GM23338 (cell line): ENCODE results near the gene UBALD2.

Source experiments
- CREB1 ChIP-seq: fragments of 250-450 bp; sonication (Bioruptor Pico); IDR thresholded peaks from 2 replicates; pipeline ENCODE4 v1.5.0; 2020; ENCODE audit warnings: low read depth, mild to moderate bottlenecking, moderate library complexity
- EZH2 ChIP-seq: fragments of 200-600 bp; sonication (generic); IDR thresholded peaks from one replicate; pipeline ENCODE4 v1.8.0; 2017; ENCODE audit warnings: antibody characterized with exemption, mild to moderate bottlenecking, low read depth; ENCODE audit not compliant: unreplicated experiment
- EZH2phosphoT487 ChIP-seq: fragments of 200-600 bp; sonication (generic); IDR thresholded peaks from one replicate; pipeline ENCODE4 v1.8.1; 2018; ENCODE audit warnings: antibody characterized with exemption; ENCODE audit not compliant: unreplicated experiment
- JUNB ChIP-seq: IDR thresholded peaks from one replicate; pipeline ENCODE4 v1.6.1; 2016; ENCODE audit warnings: antibody characterized with exemption; ENCODE audit not compliant: unreplicated experiment
- NANOG ChIP-seq: IDR thresholded peaks from 2 replicates; pipeline ENCODE4 v1.6.1; 2016; ENCODE audit warnings: antibody characterized with exemption, borderline replicate concordance
- POLR2AphosphoS5 ChIP-seq: IDR thresholded peaks from 2 replicates; pipeline ENCODE4 v1.6.1; 2016; ENCODE audit warnings: antibody characterized with exemption, low read depth
- REST ChIP-seq: IDR thresholded peaks from one replicate; pipeline ENCODE4 v1.6.1; 2018; ENCODE audit warnings: antibody characterized with exemption; ENCODE audit not compliant: unreplicated experiment
- STAT1 ChIP-seq: IDR thresholded peaks from one replicate; pipeline ENCODE4 v1.6.1; 2016; ENCODE audit warnings: antibody characterized with exemption; ENCODE audit not compliant: unreplicated experiment
- ZNF114 ChIP-seq: fragments of 250-450 bp; sonication (Bioruptor Pico); IDR thresholded peaks from 2 replicates; pipeline ENCODE4 v1.5.0; 2020; ENCODE audit warnings: mild to moderate bottlenecking, moderate library complexity
- ZNF331 ChIP-seq: fragments of 250-450 bp; sonication (Bioruptor Pico); IDR thresholded peaks from 2 replicates; pipeline ENCODE4 v1.5.0; 2020; ENCODE audit warnings: low read depth, mild to moderate bottlenecking, moderate library complexity
- TF ChIP-seq, protein P1 (sequence below), 2 experiments: fragments of 200-600 bp in 1 of 2; sonication (generic) in 1 of 2; conservative IDR thresholded peaks; 2 replicates each; pipeline versions ENCODE4 v1.5.1 to v1.6.1; 2016 to 2017; ENCODE audit warnings: antibody characterized with exemption in 2 of 2, low read depth in 2 of 2, mild to moderate bottlenecking in 2 of 2, moderate library complexity in 1 of 2
- TF ChIP-seq, protein P2 (sequence below): fragments of 250-450 bp; sonication (Bioruptor Pico); IDR thresholded peaks from 2 replicates; pipeline ENCODE4 v1.5.0; 2020; ENCODE audit warnings: mild to moderate bottlenecking, moderate library complexity

GRCh38 chr17:76272541-76273444, 7.6 kb downstream of the UBALD2 start:
- TF ChIP-seq EZH2 (no peak), JUNB (no peak), NANOG (no peak), POLR2AphosphoS5 (no peak), CREB1 (CRISPR knock-in tag) (no peak), REST (no peak), EZH2phosphoT487 (no peak), ZNF331 (no peak), ZNF114 (no peak), STAT1 (no peak)
- TF ChIP-seq, protein P1, sequence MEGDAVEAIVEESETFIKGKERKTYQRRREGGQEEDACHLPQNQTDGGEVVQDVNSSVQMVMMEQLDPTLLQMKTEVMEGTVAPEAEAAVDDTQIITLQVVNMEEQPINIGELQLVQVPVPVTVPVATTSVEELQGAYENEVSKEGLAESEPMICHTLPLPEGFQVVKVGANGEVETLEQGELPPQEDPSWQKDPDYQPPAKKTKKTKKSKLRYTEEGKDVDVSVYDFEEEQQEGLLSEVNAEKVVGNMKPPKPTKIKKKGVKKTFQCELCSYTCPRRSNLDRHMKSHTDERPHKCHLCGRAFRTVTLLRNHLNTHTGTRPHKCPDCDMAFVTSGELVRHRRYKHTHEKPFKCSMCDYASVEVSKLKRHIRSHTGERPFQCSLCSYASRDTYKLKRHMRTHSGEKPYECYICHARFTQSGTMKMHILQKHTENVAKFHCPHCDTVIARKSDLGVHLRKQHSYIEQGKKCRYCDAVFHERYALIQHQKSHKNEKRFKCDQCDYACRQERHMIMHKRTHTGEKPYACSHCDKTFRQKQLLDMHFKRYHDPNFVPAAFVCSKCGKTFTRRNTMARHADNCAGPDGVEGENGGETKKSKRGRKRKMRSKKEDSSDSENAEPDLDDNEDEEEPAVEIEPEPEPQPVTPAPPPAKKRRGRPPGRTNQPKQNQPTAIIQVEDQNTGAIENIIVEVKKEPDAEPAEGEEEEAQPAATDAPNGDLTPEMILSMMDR (conservative IDR thresholded peaks at IDR 0.05; ENCODE audit: low read depth in 2 of 2): no peak
- TF ChIP-seq, protein P2, sequence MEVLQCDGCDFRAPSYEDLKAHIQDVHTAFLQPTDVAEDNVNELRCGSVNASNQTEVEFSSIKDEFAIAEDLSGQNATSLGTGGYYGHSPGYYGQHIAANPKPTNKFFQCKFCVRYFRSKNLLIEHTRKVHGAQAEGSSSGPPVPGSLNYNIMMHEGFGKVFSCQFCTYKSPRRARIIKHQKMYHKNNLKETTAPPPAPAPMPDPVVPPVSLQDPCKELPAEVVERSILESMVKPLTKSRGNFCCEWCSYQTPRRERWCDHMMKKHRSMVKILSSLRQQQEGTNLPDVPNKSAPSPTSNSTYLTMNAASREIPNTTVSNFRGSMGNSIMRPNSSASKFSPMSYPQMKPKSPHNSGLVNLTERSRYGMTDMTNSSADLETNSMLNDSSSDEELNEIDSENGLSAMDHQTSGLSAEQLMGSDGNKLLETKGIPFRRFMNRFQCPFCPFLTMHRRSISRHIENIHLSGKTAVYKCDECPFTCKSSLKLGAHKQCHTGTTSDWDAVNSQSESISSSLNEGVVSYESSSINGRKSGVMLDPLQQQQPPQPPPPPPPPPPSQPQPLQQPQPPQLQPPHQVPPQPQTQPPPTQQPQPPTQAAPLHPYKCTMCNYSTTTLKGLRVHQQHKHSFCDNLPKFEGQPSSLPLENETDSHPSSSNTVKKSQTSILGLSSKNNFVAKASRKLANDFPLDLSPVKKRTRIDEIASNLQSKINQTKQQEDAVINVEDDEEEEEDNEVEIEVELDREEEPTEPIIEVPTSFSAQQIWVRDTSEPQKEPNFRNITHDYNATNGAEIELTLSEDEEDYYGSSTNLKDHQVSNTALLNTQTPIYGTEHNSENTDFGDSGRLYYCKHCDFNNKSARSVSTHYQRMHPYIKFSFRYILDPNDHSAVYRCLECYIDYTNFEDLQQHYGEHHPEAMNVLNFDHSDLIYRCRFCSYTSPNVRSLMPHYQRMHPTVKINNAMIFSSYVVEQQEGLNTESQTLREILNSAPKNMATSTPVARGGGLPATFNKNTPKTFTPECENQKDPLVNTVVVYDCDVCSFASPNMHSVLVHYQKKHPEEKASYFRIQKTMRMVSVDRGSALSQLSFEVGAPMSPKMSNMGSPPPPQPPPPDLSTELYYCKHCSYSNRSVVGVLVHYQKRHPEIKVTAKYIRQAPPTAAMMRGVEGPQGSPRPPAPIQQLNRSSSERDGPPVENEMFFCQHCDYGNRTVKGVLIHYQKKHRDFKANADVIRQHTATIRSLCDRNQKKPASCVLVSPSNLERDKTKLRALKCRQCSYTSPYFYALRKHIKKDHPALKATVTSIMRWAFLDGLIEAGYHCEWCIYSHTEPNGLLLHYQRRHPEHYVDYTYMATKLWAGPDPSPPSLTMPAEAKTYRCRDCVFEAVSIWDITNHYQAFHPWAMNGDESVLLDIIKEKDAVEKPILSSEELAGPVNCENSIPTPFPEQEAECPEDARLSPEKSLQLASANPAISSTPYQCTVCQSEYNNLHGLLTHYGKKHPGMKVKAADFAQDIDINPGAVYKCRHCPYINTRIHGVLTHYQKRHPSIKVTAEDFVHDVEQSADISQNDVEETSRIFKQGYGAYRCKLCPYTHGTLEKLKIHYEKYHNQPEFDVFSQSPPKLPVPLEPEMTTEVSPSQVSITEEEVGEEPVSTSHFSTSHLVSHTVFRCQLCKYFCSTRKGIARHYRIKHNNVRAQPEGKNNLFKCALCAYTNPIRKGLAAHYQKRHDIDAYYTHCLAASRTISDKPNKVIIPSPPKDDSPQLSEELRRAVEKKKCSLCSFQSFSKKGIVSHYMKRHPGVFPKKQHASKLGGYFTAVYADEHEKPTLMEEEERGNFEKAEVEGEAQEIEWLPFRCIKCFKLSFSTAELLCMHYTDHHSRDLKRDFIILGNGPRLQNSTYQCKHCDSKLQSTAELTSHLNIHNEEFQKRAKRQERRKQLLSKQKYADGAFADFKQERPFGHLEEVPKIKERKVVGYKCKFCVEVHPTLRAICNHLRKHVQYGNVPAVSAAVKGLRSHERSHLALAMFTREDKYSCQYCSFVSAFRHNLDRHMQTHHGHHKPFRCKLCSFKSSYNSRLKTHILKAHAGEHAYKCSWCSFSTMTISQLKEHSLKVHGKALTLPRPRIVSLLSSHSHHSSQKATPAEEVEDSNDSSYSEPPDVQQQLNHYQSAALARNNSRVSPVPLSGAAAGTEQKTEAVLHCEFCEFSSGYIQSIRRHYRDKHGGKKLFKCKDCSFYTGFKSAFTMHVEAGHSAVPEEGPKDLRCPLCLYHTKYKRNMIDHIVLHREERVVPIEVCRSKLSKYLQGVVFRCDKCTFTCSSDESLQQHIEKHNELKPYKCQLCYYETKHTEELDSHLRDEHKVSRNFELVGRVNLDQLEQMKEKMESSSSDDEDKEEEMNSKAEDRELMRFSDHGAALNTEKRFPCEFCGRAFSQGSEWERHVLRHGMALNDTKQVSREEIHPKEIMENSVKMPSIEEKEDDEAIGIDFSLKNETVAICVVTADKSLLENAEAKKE (CRISPR knock-in tag): no peak
